Ascending aorta (tissue), 2 donors: ENCODE data around the gene ASZ1. TPM values are rescaled to one million over a fixed set of nuclear protein-coding genes. Genes with fewer than 3 reads are reported as not detected.

Experiments
- DNase-seq, 2 donors: peaks; one replicate each; pipeline ENCODE4 v3.0.0-alpha.2; 2019; ENCODE audit warnings: low spot score in 2 of 2
- H3K27ac ChIP-seq, 2 donors: fragments of 200-600 bp; sonication (generic); one replicate each; pipeline ENCODE4 v1.5.1; 2016 to 2017; ENCODE audit warnings: mild to moderate bottlenecking in 1 of 2
- H3K27me3 ChIP-seq: fragments of 200-600 bp; sonication (generic); one replicate; pipeline ENCODE4 v1.5.1; 2017
- H3K36me3 ChIP-seq, 2 donors: fragments of 200-600 bp; sonication (generic); one replicate each; pipeline ENCODE4 v1.5.1; 2016
- H3K4me1 ChIP-seq, 2 donors: fragments of 200-600 bp; sonication (generic); one replicate each; pipeline ENCODE4 v1.5.1; 2016 to 2017; ENCODE audit warnings: mild to moderate bottlenecking in 1 of 2
- H3K4me3 ChIP-seq, 2 donors: fragments of 200-600 bp; sonication (generic); one replicate each; pipeline ENCODE4 v1.5.1; 2016 to 2017; ENCODE audit warnings: mild to moderate bottlenecking in 1 of 2
- H3K9me3 ChIP-seq, 2 donors: fragments of 200-600 bp; sonication (generic); one replicate each; pipeline ENCODE4 v1.5.1; 2016
- CTCF ChIP-seq, 3 experiments: fragments of 200-600 bp in 2 of 3; fragments of 450-650 bp in 1 of 3; sonication (generic) in 2 of 3; IDR thresholded peaks; one replicate each; pipeline ENCODE4 v1.5.1; 2016 to 2019; ENCODE audit warnings: antibody characterized with exemption in 3 of 3, mild to moderate bottlenecking in 1 of 3, moderate library complexity in 1 of 3
- intact Hi-C: fragments of 100-400 bp; cut with DNase I; formaldehyde crosslinking; loops from one replicate; pipeline ENCODE4 v1.15.1; 2023
- total RNA-seq: library from RNA; depleted of rRNA; stranded (reverse); fragments of >200 nt; gene quantifications from one replicate; pipeline ENCODE4 v1.1.0, GENCODE V29; 2016

Gene ASZ1
- total RNA-seq, 1 donor from 2014 or later, result not detected

GRCh38 chr7:117459735-117460134 lies 32.4 kb upstream of the ASZ1 start:
- intact Hi-C loops, result loop anchor here (2.0 to 5.0 kb wide), 2 partner anchors 213 to 257 kb away; no protein-coding TSS in a partner anchor

GRCh38 chr7:117458977-117459583 lies 31.8 kb upstream of the ASZ1 start:
- Histone ChIP-seq H3K4me1 (no peaks in the 10 kb centered on the region), H3K36me3 (no peaks in the 10 kb centered on the region), H3K27me3 (no peaks in the 10 kb centered on the region), H3K27ac (no peak overlapping the region), H3K4me3 (no peak overlapping the region), H3K9me3 (no peaks in the 10 kb centered on the region)
- no peak for DNase-seq
- intact Hi-C loops, result loop anchor here (5.0 kb wide), 1 partner anchor 213 kb away; no protein-coding TSS in a partner anchor
- TF ChIP-seq CTCF (IDR thresholded peaks at IDR 0.05), result peak in 2 of 3 experiments; percentile 36 to 48

More at GRCh38 chr7:117459735-117460134, 32.4 kb upstream of the ASZ1 start:
- Histone ChIP-seq H3K27me3 (no peaks in the 10 kb centered on the region), H3K27ac (no peak overlapping the region), H3K4me1 (no peaks in the 10 kb centered on the region), H3K9me3 (no peaks in the 10 kb centered on the region), H3K4me3 (no peak overlapping the region), H3K36me3 (no peaks in the 10 kb centered on the region)
- no peak for DNase-seq
- no peak for TF ChIP-seq CTCF (IDR thresholded peaks at IDR 0.05)

GRCh38 chr7:117448655-117449054 lies 21.4 kb upstream of the ASZ1 start:
- Histone ChIP-seq H3K27ac (no peak overlapping the region), H3K4me3 (no peak overlapping the region), H3K4me1 (no peaks in the 10 kb centered on the region), H3K9me3 (peaks cover 0 to 3% of the 10 kb centered on the region in 2 donors), H3K27me3 (no peaks in the 10 kb centered on the region), H3K36me3 (no peaks in the 10 kb centered on the region)
- TF ChIP-seq CTCF (IDR thresholded peaks at IDR 0.05), result no peak
- DNase-seq, result no peak
- intact Hi-C loops, result no loop called here

- peaks cover 0 to 3% of the 10 kb centered on the region in 2 donors for H3K9me3 ChIP-seq
- intact Hi-C loops, result no loop called here
- TF ChIP-seq CTCF (IDR thresholded peaks at IDR 0.05), result no peak
- no peaks in the 10 kb centered on the region for H3K27me3 ChIP-seq
- no peak for DNase-seq
- no peak overlapping the region for H3K27ac ChIP-seq
- H3K36me3 ChIP-seq, result no peaks in the 10 kb centered on the region
- H3K4me1 ChIP-seq, result no peaks in the 10 kb centered on the region
- no peak overlapping the region for H3K4me3 ChIP-seq
Observed at GRCh38 chr7:117446220-117446815, 19.0 kb upstream of the ASZ1 start.

- intact Hi-C loops, result no loop called here
Observed at GRCh38 chr7:117445206-117445605, 17.9 kb upstream of the ASZ1 start.

More at GRCh38 chr7:117445206-117445605, 17.9 kb upstream of the ASZ1 start:
- H3K4me1 ChIP-seq, result no peaks in the 10 kb centered on the region
- H3K27me3 ChIP-seq, result no peaks in the 10 kb centered on the region
- H3K36me3 ChIP-seq, result no peaks in the 10 kb centered on the region
- no peak for DNase-seq
- no peak overlapping the region for H3K27ac ChIP-seq
- TF ChIP-seq CTCF (IDR thresholded peaks at IDR 0.05), result no peak
- peaks cover 0 to 3% of the 10 kb centered on the region in 2 donors for H3K9me3 ChIP-seq
- H3K4me3 ChIP-seq, result no peak overlapping the region
